ENCODE results near the gene ZBED4. TPM values are rescaled to one million over a fixed set of nuclear protein-coding genes. Genes with fewer than 3 reads are reported as not detected.

The ZBED4 gene
- total and polyA plus RNA-seq, 4 experiments from 2014 or later, result 6.7 to 18.6 (median 13.9) TPM

GRCh38 chr22:49906799-49907290 is 53.2 kb downstream of the ZBED4 start:
- Histone ChIP-seq H3K4me1 (ENCODE audit: insufficient read depth, low read length) (no peaks in the 10 kb centered on the region), H3K27me3 (ENCODE audit: insufficient read depth, low read length) (no peaks in the 10 kb centered on the region), H3K4me3 (ENCODE audit: low read length in 2 of 2) (no peak overlapping the region), H3K27ac (ENCODE audit: low read depth, low read length) (no peak overlapping the region), H3K36me3 (ENCODE audit: insufficient read depth, low read length) (peaks cover 32% of the 10 kb centered on the region), H3K9me3 (ENCODE audit: control insufficient read depth in 1 of 2, low read length in 2 of 2) (no peaks in the 10 kb centered on the region)
- H3K27me3 Mint-ChIP-seq, result no peaks in the 10 kb centered on the region
- no peak overlapping the region for H3K4me3 Mint-ChIP-seq
- intact Hi-C loops (cut with micrococcal nuclease), result no loop called here
- POLR2A ChIA-PET (ENCODE audit: partially characterized antibody), result interaction anchor here (1.0 kb wide), 1 partner anchor 8 kb away, joined by 3 read pairs; no protein-coding TSS in a partner anchor
- H3K9me3 Mint-ChIP-seq, result no peaks in the 10 kb centered on the region
- DNase-seq, result no peak
- H3K27ac Mint-ChIP-seq, result peak overlapping the region; percentile 31 to 85 (median 72)
- H3K36me3 Mint-ChIP-seq, result peaks cover 14 to 40% of the 10 kb centered on the region in 2 donors
- CTCF ChIA-PET (ENCODE audit: partially characterized antibody), result no interaction called here
- peaks cover 5 to 14% (median 7%) of the 10 kb centered on the region in 4 donors for H3K4me1 Mint-ChIP-seq

GRCh38 chr22:49907807-49908206 is 54.2 kb downstream of the ZBED4 start:
- no peaks in the 10 kb centered on the region for H3K9me3 ChIP-seq (ENCODE audit: control insufficient read depth in 1 of 2, low read length in 2 of 2)
- no peak for DNase-seq
- peaks cover 38% of the 10 kb centered on the region for H3K36me3 ChIP-seq (ENCODE audit: insufficient read depth, low read length)
- H3K27me3 ChIP-seq (ENCODE audit: insufficient read depth, low read length), result no peaks in the 10 kb centered on the region
- no peaks in the 10 kb centered on the region for H3K27me3 Mint-ChIP-seq
- H3K4me1 Mint-ChIP-seq, result peaks cover 5 to 14% (median 7%) of the 10 kb centered on the region in 4 donors
- H3K9me3 Mint-ChIP-seq, result no peaks in the 10 kb centered on the region
- intact Hi-C loops (cut with micrococcal nuclease), result no loop called here
- H3K36me3 Mint-ChIP-seq, result peaks cover 17 to 40% of the 10 kb centered on the region in 2 donors
- no peak overlapping the region for H3K4me3 Mint-ChIP-seq
- ChIA-PET POLR2A (ENCODE audit: partially characterized antibody) (no interaction called here), CTCF (ENCODE audit: partially characterized antibody) (interaction anchor here (0.7 kb wide), 1 partner anchor 59 kb away, joined by 3 read pairs; no protein-coding TSS in a partner anchor)
- no peaks in the 10 kb centered on the region for H3K4me1 ChIP-seq (ENCODE audit: insufficient read depth, low read length)
- H3K27ac ChIP-seq (ENCODE audit: low read depth, low read length), result no peak overlapping the region
- H3K4me3 ChIP-seq (ENCODE audit: low read length in 2 of 2), result no peak overlapping the region
- peak overlapping the region in 1 of 7 donors; percentile 2 for H3K27ac Mint-ChIP-seq

- H3K27ac Mint-ChIP-seq, result peak overlapping the region in 3 of 7 donors; percentile 18 to 35 (median 19)
- Histone ChIP-seq H3K36me3 (ENCODE audit: insufficient read depth, low read length) (peaks cover 30% of the 10 kb centered on the region), H3K9me3 (ENCODE audit: control insufficient read depth in 1 of 2, low read length in 2 of 2) (no peaks in the 10 kb centered on the region), H3K27me3 (ENCODE audit: insufficient read depth, low read length) (no peaks in the 10 kb centered on the region), H3K4me1 (ENCODE audit: insufficient read depth, low read length) (no peaks in the 10 kb centered on the region), H3K27ac (ENCODE audit: low read depth, low read length) (no peak overlapping the region), H3K4me3 (ENCODE audit: low read length in 2 of 2) (no peak overlapping the region)
- peaks cover 17 to 38% of the 10 kb centered on the region in 2 donors for H3K36me3 Mint-ChIP-seq
- intact Hi-C loops (cut with micrococcal nuclease), result no loop called here
- no peaks in the 10 kb centered on the region for H3K9me3 Mint-ChIP-seq
- ChIA-PET POLR2A (ENCODE audit: partially characterized antibody) (interaction anchor here (1.0 kb wide), 1 partner anchor 8 kb away, joined by 3 read pairs; no protein-coding TSS in a partner anchor), CTCF (ENCODE audit: partially characterized antibody) (no interaction called here)
- H3K4me1 Mint-ChIP-seq, result peaks cover 6 to 14% (median 7%) of the 10 kb centered on the region in 4 donors
- no peaks in the 10 kb centered on the region for H3K27me3 Mint-ChIP-seq
- H3K4me3 Mint-ChIP-seq, result no peak overlapping the region
- no peak for DNase-seq
These were observed 56.0 kb downstream of the ZBED4 start for GRCh38 chr22:49909476-49910205.

GRCh38 chr22:49910229-49911155 is 56.8 kb downstream of the ZBED4 start:
- H3K27ac Mint-ChIP-seq, result peak overlapping the region in 2 of 7 donors; percentile 6 to 24
- H3K4me1 Mint-ChIP-seq, result peaks cover 6 to 9% (median 7%) of the 10 kb centered on the region in 4 donors
- intact Hi-C loops (cut with micrococcal nuclease), result no loop called here
- Histone ChIP-seq H3K9me3 (ENCODE audit: control insufficient read depth in 1 of 2, low read length in 2 of 2) (no peaks in the 10 kb centered on the region), H3K27me3 (ENCODE audit: insufficient read depth, low read length) (no peaks in the 10 kb centered on the region), H3K27ac (ENCODE audit: low read depth, low read length) (no peak overlapping the region), H3K4me3 (ENCODE audit: low read length in 2 of 2) (no peak overlapping the region), H3K36me3 (ENCODE audit: insufficient read depth, low read length) (peaks cover 30% of the 10 kb centered on the region), H3K4me1 (ENCODE audit: insufficient read depth, low read length) (no peaks in the 10 kb centered on the region)
- ChIA-PET CTCF (ENCODE audit: partially characterized antibody) (no interaction called here), POLR2A (ENCODE audit: partially characterized antibody) (interaction anchor here (0.6 kb wide), 1 partner anchor 145 kb away, joined by 3 read pairs; no protein-coding TSS in a partner anchor)
- H3K36me3 Mint-ChIP-seq, result peaks cover 17 to 36% of the 10 kb centered on the region in 2 donors
- H3K4me3 Mint-ChIP-seq, result no peak overlapping the region
- peak in 1 of 5 donors; percentile 24 for DNase-seq
- H3K9me3 Mint-ChIP-seq, result no peaks in the 10 kb centered on the region
- no peaks in the 10 kb centered on the region for H3K27me3 Mint-ChIP-seq

- H3K36me3 ChIP-seq (ENCODE audit: insufficient read depth, low read length), result peaks cover 29% of the 10 kb centered on the region
- H3K9me3 Mint-ChIP-seq, result no peaks in the 10 kb centered on the region
- DNase-seq, result peak in 1 of 5 donors; percentile 19
These were observed 58.4 kb downstream of the ZBED4 start for GRCh38 chr22:49911881-49912625.

GRCh38 chr22:49913026-49913425 is 59.4 kb downstream of the ZBED4 start:
- Mint-ChIP-seq H3K27ac (no peak overlapping the region), H3K36me3 (peaks cover 8 to 20% of the 10 kb centered on the region in 2 donors), H3K27me3 (no peaks in the 10 kb centered on the region), H3K4me1 (peaks cover 6 to 15% (median 8%) of the 10 kb centered on the region in 4 donors), H3K4me3 (no peak overlapping the region), H3K9me3 (no peaks in the 10 kb centered on the region)
- Histone ChIP-seq H3K36me3 (ENCODE audit: insufficient read depth, low read length) (peaks cover 20% of the 10 kb centered on the region), H3K9me3 (ENCODE audit: control insufficient read depth in 1 of 2, low read length in 2 of 2) (no peaks in the 10 kb centered on the region), H3K4me1 (ENCODE audit: insufficient read depth, low read length) (peaks cover 12% of the 10 kb centered on the region), H3K27ac (ENCODE audit: low read depth, low read length) (no peak overlapping the region), H3K27me3 (ENCODE audit: insufficient read depth, low read length) (no peaks in the 10 kb centered on the region), H3K4me3 (ENCODE audit: low read length in 2 of 2) (no peak overlapping the region)
- ChIA-PET CTCF (ENCODE audit: partially characterized antibody) (no interaction called here), POLR2A (ENCODE audit: partially characterized antibody) (no interaction called here)
- intact Hi-C loops (cut with micrococcal nuclease), result no loop called here
- DNase-seq, result no peak

More at GRCh38 chr22:49911881-49912625, 58.4 kb downstream of the ZBED4 start:
- Histone ChIP-seq H3K9me3 (ENCODE audit: control insufficient read depth in 1 of 2, low read length in 2 of 2) (no peaks in the 10 kb centered on the region), H3K27ac (ENCODE audit: low read depth, low read length) (no peak overlapping the region), H3K4me3 (ENCODE audit: low read length in 2 of 2) (no peak overlapping the region), H3K4me1 (ENCODE audit: insufficient read depth, low read length) (peaks cover 7% of the 10 kb centered on the region), H3K27me3 (ENCODE audit: insufficient read depth, low read length) (no peaks in the 10 kb centered on the region)
- intact Hi-C loops (cut with micrococcal nuclease), result no loop called here
- peaks cover 9 to 14% (median 10%) of the 10 kb centered on the region in 4 donors for H3K4me1 Mint-ChIP-seq
- no peak overlapping the region for H3K4me3 Mint-ChIP-seq
- H3K36me3 Mint-ChIP-seq, result peaks cover 15 to 30% of the 10 kb centered on the region in 2 donors
- H3K27me3 Mint-ChIP-seq, result no peaks in the 10 kb centered on the region
- CTCF ChIA-PET (ENCODE audit: partially characterized antibody), result no interaction called here
- POLR2A ChIA-PET (ENCODE audit: partially characterized antibody), result interaction anchor here (0.6 kb wide), 1 partner anchor 72 kb away, joined by 4 read pairs; no protein-coding TSS in a partner anchor
- peak overlapping the region in 1 of 7 donors; percentile 53 for H3K27ac Mint-ChIP-seq

Measured in CD4-positive, alpha-beta memory T cell (primary cell).